Gastroesophageal sphincter (tissue), 4 donors: Measurements from ENCODE around the gene SLC17A9. TPM values are rescaled to one million over a fixed set of nuclear protein-coding genes. Genes with fewer than 3 reads are reported as not detected.

ENCODE experiments used
- ATAC-seq: fragments of 150-250 bp; one replicate; pipeline ENCODE4 v1.9.1; 2016; ENCODE audit warnings: mild to moderate bottlenecking, moderate library complexity
- H3K27ac ChIP-seq, 4 donors: fragments of 200-600 bp; sonication (generic) in 3 of 4; 1 replicate in 3 of 4; 2 replicates in 1 of 4; pipeline ENCODE4 v1.5.1; 2016 to 2019
- H3K27me3 ChIP-seq: fragments of 200-600 bp; sonication (generic); one replicate; pipeline ENCODE4 v1.5.1; 2019
- H3K36me3 ChIP-seq, 2 donors: fragments of 200-600 bp; sonication (generic); one replicate each; pipeline ENCODE4 v1.5.1; 2019; ENCODE audit warnings: control low read depth in 1 of 2
- H3K4me1 ChIP-seq, 3 donors: fragments of 200-600 bp; sonication (generic); 1 replicate in 2 of 3; 2 replicates in 1 of 3; pipeline ENCODE4 v1.5.1; 2016 to 2019; ENCODE audit warnings: control low read depth in 2 of 3
- H3K4me3 ChIP-seq, 2 donors: fragments of 200-600 bp; sonication (generic); one replicate each; pipeline ENCODE4 v1.5.1; 2019; ENCODE audit warnings: mild to moderate bottlenecking in 1 of 2, moderate library complexity in 1 of 2
- H3K9me3 ChIP-seq, 3 donors: fragments of 200-600 bp; sonication (generic); one replicate each; pipeline ENCODE4 v1.5.1; 2017 to 2019; ENCODE audit warnings: control low read depth in 2 of 3
- EP300 ChIP-seq: sonication (generic); formaldehyde crosslinking; IDR thresholded peaks from one replicate; pipeline ENCODE4 v1.6.1; 2017; ENCODE audit warnings: antibody characterized with exemption, mild to moderate bottlenecking
- POLR2A ChIP-seq, 2 donors: fragments of 450-650 bp; IDR thresholded peaks; one replicate each; pipeline ENCODE4 v1.6.1; 2017; ENCODE audit warnings: antibody characterized with exemption in 2 of 2, mild to moderate bottlenecking in 2 of 2, moderate library complexity in 1 of 2
- POLR2AphosphoS5 ChIP-seq: sonication (generic); formaldehyde crosslinking; IDR thresholded peaks from one replicate; pipeline ENCODE4 v1.6.1; 2017; ENCODE audit warnings: antibody characterized with exemption
- WGBS, 2 donors: methylation state at CpG; one replicate each; pipeline ENCODE4 v1.1.5; 2018; ENCODE audit warnings: low coverage in 1 of 2; 5-methylcytosine and 5-hydroxymethylcytosine counted together
- total RNA-seq, 4 donors: library from RNA; depleted of rRNA; stranded (reverse); fragments of >200 nt; gene quantifications; one replicate each; pipeline ENCODE4 v1.1.0, GENCODE V29; 2016
- TF ChIP-seq, protein P1 (sequence below), 4 experiments: fragments of 200-600 bp in 2 of 4; fragments of 450-650 bp in 2 of 4; sonication (generic) in 1 of 4; IDR thresholded peaks; one replicate each; pipeline ENCODE4 v1.5.1; 2017 to 2019; ENCODE audit warnings: antibody characterized with exemption in 4 of 4, mild to moderate bottlenecking in 2 of 4, moderate library complexity in 2 of 4

The SLC17A9 gene
- total RNA-seq, 4 donors from 2014 or later: 1.3 to 4.6 (median 2.8) TPM

- H3K9me3 ChIP-seq: no peaks in the 10 kb centered on the region
- peak within 1 kb of the TSS; percentile 77 to 99 (median 96) for H3K27ac ChIP-seq
- H3K4me3 ChIP-seq: peak within 1 kb of the TSS; percentile 64 to 95
- peak; percentile 77 for ATAC-seq
- H3K4me1 ChIP-seq: peaks cover 0 to 78% (median 26%) of the 10 kb centered on the region in 3 donors
- peaks cover 0 to 48% of the 10 kb centered on the region in 2 donors for H3K36me3 ChIP-seq
- TF ChIP-seq POLR2A (IDR thresholded peaks at IDR 0.05) (peak in 1 of 2 donors; percentile 36), POLR2AphosphoS5 (no peak), EP300 (no peak)
- TF ChIP-seq, protein P1, sequence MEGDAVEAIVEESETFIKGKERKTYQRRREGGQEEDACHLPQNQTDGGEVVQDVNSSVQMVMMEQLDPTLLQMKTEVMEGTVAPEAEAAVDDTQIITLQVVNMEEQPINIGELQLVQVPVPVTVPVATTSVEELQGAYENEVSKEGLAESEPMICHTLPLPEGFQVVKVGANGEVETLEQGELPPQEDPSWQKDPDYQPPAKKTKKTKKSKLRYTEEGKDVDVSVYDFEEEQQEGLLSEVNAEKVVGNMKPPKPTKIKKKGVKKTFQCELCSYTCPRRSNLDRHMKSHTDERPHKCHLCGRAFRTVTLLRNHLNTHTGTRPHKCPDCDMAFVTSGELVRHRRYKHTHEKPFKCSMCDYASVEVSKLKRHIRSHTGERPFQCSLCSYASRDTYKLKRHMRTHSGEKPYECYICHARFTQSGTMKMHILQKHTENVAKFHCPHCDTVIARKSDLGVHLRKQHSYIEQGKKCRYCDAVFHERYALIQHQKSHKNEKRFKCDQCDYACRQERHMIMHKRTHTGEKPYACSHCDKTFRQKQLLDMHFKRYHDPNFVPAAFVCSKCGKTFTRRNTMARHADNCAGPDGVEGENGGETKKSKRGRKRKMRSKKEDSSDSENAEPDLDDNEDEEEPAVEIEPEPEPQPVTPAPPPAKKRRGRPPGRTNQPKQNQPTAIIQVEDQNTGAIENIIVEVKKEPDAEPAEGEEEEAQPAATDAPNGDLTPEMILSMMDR (IDR thresholded peaks at IDR 0.05): peak in 1 of 4 experiments; percentile 6
- no peaks in the 10 kb centered on the region for H3K27me3 ChIP-seq
- 0% methylated on average over 5 of the region's 79 CpGs for WGBS, 2 donors
These were observed 14.2 kb upstream of the SLC17A9 start, which contains the start of gene GID8 for GRCh38 chr20:62938105-62938888. Gene GID8 (plus strand): TSS chr20:62938147. CDS start chr20:62941503, 3,356 bp downstream.

DNA sequence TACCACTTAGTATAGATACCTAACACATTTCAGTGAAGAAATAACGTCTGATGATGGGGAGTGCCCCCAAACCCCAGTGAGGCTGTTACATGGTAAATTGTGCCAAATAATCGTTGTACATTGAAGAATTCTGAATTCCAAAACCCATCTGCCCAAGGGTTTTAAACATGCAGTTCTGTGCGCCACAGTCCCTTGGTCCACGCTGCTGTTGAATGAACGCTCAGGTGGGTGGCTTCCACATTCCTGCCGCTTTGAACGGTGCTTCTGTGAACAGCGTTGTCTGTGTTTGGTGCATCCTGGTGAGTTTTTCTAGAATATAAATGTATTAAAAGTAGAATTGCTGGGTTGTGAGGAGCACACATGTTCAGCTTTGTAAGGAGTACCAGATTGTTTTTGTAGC lies 11.6 kb upstream of the SLC17A9 start:
- TF ChIP-seq POLR2AphosphoS5 (no peak), POLR2A (IDR thresholded peaks at IDR 0.05) (no peak), EP300 (no peak)
- TF ChIP-seq, protein P1 (IDR thresholded peaks at IDR 0.05): no peak
- Histone ChIP-seq H3K9me3 (no peaks in the 10 kb centered on the region), H3K27me3 (no peaks in the 10 kb centered on the region), H3K4me3 (no peak overlapping the region), H3K4me1 (peaks cover 0 to 53% (median 18%) of the 10 kb centered on the region in 3 donors), H3K36me3 (peaks cover 0 to 51% of the 10 kb centered on the region in 2 donors), H3K27ac (peak overlapping the region in 1 of 4 donors; percentile 0)
- WGBS, 2 donors: 63 to 82% methylated on average over 1 to 5 of the region's 8 CpGs
- no peak for ATAC-seq

DNA sequence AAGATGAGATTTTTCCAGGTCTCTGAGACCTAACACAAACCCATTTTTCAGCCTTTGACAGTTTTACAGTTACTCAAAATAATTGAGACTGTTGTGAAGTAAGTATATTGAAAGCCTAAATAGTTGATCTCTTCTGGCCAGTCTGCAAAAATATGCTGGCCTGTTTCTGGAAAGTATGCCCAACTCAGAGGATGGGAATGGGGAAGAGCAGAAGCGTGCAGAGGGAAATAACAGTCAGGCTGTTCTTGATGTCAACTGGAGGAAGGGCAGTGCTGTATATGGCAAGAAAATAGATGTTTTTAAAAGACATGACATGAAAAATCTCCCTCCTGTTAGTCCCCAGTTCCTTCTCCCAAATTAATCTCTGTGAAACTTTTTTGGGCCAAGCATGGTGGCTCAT lies 10.7 kb upstream of the SLC17A9 start:
- Histone ChIP-seq H3K27ac (peak overlapping the region in 1 of 4 donors; percentile 22), H3K27me3 (no peaks in the 10 kb centered on the region), H3K4me3 (no peak overlapping the region), H3K9me3 (no peaks in the 10 kb centered on the region), H3K4me1 (peaks cover 0 to 47% (median 11%) of the 10 kb centered on the region in 3 donors), H3K36me3 (peaks cover 0 to 60% of the 10 kb centered on the region in 2 donors)
- TF ChIP-seq, protein P1 (IDR thresholded peaks at IDR 0.05): no peak
- TF ChIP-seq POLR2A (IDR thresholded peaks at IDR 0.05) (no peak), POLR2AphosphoS5 (no peak), EP300 (no peak)
- WGBS, 2 donors: 67 to 100% methylated on average over 1 of the region's 1 CpG
- no peak for ATAC-seq

DNA sequence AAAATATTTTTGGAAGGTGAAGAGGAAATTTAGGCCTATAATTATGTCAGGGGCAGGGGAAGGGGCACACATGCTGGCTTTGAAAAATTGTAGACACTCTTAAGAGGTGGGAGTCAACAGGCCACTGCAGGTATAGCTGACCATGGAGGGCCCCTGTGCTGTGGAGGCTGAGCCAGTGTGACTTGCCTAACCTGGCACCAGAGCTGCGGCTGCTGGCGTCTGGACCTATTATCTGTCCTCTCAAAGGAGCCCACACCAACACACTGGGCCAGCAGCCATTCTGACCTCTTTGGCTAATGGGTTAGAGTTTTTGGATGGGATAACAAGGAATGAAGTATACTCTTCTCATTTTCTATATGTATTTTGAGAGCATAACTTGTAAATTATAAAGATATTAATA lies 10.1 kb upstream of the SLC17A9 start:
- no peak for TF ChIP-seq POLR2A (IDR thresholded peaks at IDR 0.05)
- no peak for TF ChIP-seq POLR2AphosphoS5
- Histone ChIP-seq H3K27ac (peak overlapping the region in 1 of 4 donors; percentile 22), H3K4me1 (peaks cover 0 to 50% (median 11%) of the 10 kb centered on the region in 3 donors), H3K36me3 (peaks cover 0 to 66% of the 10 kb centered on the region in 2 donors), H3K4me3 (no peak overlapping the region), H3K9me3 (no peaks in the 10 kb centered on the region), H3K27me3 (no peaks in the 10 kb centered on the region)
- 79% methylated on average over 2 of the region's 2 CpGs; no CpG with 5 or more reads in 1 of the 2 donors for WGBS, 2 donors
- ATAC-seq: no peak

GRCh38 chr20:62943396-62943795 lies 9.1 kb upstream of the SLC17A9 start:
- peaks cover 0 to 50% (median 11%) of the 10 kb centered on the region in 3 donors for H3K4me1 ChIP-seq
- 87% methylated on average over 3 of the region's 14 CpGs; no CpG with 5 or more reads in 1 of the 2 donors for WGBS, 2 donors

More at GRCh38 chr20:62943396-62943795, 9.1 kb upstream of the SLC17A9 start:
- no peaks in the 10 kb centered on the region for H3K27me3 ChIP-seq
- no peak overlapping the region for H3K27ac ChIP-seq
- no peak for ATAC-seq
- no peak for TF ChIP-seq POLR2AphosphoS5
- TF ChIP-seq, protein P1 (IDR thresholded peaks at IDR 0.05): no peak
- no peak for TF ChIP-seq EP300
- no peak for TF ChIP-seq POLR2A (IDR thresholded peaks at IDR 0.05)
- H3K4me3 ChIP-seq: no peak overlapping the region
- H3K36me3 ChIP-seq: peaks cover 0 to 76% of the 10 kb centered on the region in 2 donors
- H3K9me3 ChIP-seq: no peaks in the 10 kb centered on the region
